HG03342 (cell line): Measurements from ENCODE around the gene OLFML2A.
A peak's percentile ranks its signal among the peaks of the same experiment; 100 is the strongest.
"Not testable (repeated sequence)": the region's sequence is repeated elsewhere in the genome, so short reads cannot be mapped to it uniquely, and the experiment has no call there.

Experiments used
- ATAC-seq: cut with Tn5 transposase; IDR thresholded peaks from one replicate; pipeline ENCODE4 v1.9.1; 2021; ENCODE audit warnings: mild to moderate bottlenecking, moderate library complexity; ENCODE audit not compliant: unreplicated experiment

The OLFML2A gene

DNA sequence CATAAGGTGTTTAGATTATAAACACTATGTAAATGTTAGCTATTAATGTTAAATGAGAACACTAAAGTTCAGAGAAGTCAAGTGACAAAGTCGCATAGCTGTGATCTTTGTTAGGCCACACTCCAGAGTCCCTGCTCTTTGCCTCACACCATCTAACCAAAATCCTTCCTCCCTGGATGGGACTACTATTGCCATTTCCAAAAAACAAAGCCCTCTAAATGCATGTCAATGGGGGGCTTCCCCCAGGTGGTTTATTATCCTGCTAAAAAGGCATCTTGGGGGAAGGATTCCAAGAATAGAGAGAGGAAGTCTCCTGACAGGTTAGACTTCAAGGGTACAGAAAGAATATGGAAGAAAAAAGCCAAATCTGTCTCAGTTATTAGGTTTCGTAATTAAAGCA, 16.2 kb upstream of the OLFML2A start:
- ATAC-seq, result no peak

DNA sequence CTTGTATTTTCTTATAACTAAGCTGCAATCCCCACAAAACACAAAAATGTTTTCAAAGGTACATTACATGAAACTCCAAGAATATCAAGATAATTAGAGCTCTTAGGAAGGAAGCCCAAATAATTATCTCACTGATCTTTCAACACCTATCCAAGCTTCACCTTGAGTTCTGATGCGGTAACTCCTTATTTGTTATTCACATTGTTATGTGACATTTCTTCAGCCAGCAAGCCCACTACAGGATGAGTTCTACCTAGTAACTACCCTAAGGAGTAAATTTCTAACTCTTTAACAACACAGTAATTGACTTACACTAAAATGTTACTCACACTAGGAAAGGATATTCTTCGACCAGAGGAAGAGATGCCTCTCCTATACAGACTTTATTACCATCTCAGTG, 15.7 kb upstream of the OLFML2A start:
- no peak for ATAC-seq

GRCh38 chr9:124761710-124762109, 15.2 kb upstream of the OLFML2A start:
- ATAC-seq, result no peak

DNA sequence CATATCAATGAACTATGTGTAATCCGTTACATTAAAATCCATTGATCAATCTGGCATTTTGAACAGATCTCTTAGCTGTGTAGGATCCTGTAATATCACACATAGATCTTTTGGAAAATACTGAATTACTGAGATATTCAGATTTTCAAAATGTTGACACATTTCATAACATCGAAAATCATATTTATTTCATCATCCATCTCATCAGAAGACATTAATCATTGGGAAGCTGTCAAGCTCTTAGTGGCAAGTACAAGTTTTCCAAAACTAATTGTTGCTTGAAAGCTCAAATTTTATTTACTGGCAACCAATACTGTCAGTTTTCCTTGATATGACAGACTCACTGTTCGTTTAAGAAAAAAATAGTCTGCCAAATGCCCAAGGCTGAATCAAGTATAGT, 14.3 kb upstream of the OLFML2A start:
- ATAC-seq, result no peak

GRCh38 chr9:124764774-124765438, 12.0 kb upstream of the OLFML2A start:
- ATAC-seq, result no peak

DNA sequence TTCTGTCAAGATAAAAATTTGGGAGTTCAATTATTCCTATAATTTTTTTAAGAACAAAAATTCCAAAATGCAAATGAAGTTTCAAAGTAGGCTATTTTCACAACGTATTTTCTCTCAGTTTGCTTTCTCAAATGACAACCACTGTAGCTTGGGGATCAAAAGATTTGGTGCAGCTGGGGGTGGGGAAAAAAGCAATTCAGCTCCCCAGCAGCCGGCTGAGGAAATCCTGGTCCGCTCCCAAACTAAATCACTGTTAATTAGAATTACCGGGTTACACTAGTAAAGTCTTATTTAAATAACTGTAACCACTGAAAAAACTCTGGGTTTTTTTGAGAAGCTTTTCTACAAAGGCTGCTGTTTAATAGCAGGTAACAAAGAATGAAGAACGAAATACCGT, 11.5 kb upstream of the OLFML2A start:
- no peak for ATAC-seq

DNA sequence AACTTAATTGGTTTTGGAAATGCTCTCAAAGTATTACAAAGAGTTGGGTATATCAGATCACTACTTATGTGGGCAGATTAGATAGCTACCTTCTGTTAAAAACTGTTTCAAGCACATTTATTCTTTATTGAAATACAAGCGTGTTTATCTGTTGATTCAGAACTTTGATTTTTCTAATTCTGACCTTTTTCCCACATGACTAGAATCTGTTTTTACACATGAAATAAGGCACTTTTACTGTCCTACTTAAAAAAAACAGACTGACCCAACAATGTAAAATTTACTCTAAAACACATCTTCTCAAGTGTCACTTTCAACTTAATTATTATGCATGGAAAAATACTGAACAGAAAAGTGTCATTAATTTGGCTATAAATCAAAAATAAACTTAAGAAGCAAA, 10.6 kb upstream of the OLFML2A start:
- no peak for ATAC-seq

DNA sequence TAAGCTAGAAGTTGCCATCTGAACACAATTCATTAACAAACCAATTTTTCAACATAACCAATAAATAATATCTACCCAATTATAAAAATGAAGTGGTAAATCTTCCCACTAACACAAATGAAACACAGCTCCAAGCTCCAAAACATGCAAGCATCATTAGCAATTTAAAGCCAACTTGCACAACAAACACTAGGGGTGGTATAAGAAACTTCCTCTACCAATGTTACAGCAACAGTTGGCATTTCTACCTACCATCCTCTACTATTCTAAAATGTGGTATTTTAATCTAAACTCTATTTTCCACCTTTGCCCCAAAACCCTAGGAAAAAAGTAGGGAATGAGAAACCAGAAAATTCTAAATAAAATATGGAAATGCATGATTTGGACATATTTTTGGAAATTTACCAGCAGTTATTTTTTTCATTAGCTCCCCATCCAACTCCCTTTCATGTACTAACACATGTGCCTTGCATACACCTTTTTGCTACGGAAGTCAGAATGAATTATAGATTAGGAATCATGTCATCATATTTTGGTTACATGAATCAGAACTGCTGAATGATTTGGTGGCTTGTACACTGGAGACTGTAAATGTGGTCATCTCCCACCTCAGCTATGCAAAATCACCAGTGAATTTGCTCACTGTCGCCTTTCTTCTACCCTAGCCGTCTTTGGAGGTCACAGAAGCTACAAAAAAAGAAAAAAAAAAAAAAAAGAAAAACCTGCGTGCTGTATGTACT, 9.9 kb upstream of the OLFML2A start:
- no peak for ATAC-seq

DNA sequence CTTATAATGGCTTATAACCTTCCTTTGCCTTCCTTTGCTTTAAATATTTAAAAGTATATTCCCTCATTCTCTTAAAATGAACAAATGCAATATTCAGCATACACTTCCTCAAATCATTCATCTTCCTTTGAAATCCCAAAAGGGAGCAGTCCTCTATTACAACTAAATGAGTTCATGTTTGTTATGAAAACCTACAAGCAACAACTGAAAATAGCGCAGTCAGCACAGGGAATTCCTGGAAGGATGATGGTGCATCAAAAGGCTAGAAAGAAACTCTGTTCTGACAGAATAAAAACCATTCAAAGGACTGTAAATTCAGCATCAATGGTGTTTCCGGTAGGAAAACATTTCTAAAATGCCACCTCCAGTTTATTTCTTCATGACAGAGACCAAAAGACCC, 9.1 kb upstream of the OLFML2A start:
- no peak for ATAC-seq

- ATAC-seq, result no peak
These were observed 8.6 kb upstream of the OLFML2A start for GRCh38 chr9:124768334-124768733.

- ATAC-seq, result no peak
These were observed 8.0 kb upstream of the OLFML2A start for GRCh38 chr9:124768750-124769548.

- ATAC-seq, result no peak
These were observed 7.2 kb upstream of the OLFML2A start for GRCh38 chr9:124769549-124770358.

- ATAC-seq, result no peak
These were observed 6.4 kb upstream of the OLFML2A start for GRCh38 chr9:124770359-124771020.

GRCh38 chr9:124771021-124771866, 5.7 kb upstream of the OLFML2A start, which contains the start of gene NR6A1:
Gene NR6A1, minus strand, starts transcription at chr9:124771311.
- peak; percentile 87 for ATAC-seq

- no peak for ATAC-seq
These were observed 4.9 kb upstream of the OLFML2A start for GRCh38 chr9:124771867-124772679.

DNA sequence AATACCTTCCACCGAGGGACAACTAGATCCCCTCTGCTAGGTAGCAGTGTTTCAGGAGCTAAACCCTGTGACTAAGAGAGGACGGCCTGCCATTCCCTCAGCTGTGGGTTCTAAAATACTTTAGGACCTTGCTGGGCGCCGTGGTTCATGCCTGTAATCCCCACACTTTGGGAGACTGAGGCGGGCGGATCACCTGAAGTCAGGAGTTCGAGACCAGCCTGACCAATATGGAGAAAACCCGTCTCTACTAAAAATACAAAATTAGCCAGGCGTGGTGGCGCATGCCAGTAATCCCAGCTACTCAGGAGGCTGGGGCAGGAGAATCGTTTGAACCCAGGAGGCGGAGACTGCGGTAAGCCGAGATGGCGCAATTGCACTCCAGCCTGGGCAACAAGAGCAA, 4.1 kb upstream of the OLFML2A start:
- not testable (repeated sequence) for ATAC-seq

DNA sequence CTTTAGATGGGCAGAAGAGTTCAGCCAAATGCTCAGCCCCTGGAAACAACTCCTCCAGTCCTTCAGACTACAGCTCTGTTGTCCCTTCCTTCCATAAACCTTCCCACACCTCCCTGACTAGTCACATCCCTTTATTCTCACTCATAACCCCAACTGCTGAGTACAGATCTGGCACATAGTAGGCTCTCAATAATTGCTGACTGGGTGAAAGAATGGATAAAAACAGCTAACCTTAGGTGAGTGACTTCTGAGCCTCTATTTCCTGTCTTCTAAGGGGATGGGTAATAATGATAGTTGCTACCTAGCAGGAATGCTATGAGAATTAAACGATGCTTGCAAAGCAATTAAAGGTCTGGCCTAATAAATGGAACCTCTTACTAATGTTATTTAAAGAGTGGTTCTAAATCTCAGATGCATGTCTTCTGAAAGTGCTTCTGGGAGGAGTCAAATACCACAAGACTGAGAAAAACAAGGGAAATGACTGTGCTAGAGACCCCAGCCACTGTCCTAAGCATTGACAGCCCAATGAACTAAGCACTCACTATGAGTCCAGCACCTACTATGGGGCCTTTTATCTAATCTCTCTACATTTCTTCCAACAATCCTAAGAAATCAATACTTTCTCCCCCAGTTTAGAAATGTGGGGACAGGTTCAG, 3.3 kb upstream of the OLFML2A start:
- ATAC-seq, result no peak
